Calu3 (cell line): Measurements from ENCODE around the gene MTMR6. TPM values are rescaled to one million over a fixed set of nuclear protein-coding genes. Genes with fewer than 3 reads are reported as not detected.
A peak's percentile ranks its signal among the peaks of the same experiment; 100 is the strongest.

ENCODE experiments used
- BruUV-seq: library from RNA; stranded (reverse); fragments of 400-500 nt; replicated peaks from 2 replicates; lab custom pipeline; 2021; lab: Mats Ljungman, UMichigan
- CTCF ChIA-PET: fragments of 300-600 bp; sonication (Branson Sonifier 250); formaldehyde crosslinking; loops from one replicate; lab custom pipeline; 2022; ENCODE audit warnings: antibody characterized with exemption; lab: Charles Lee
- DNase-seq: peaks from one replicate; pipeline ENCODE4 v3.0.0; 2022
- H3K27ac Mint-ChIP-seq: one replicate; pipeline ENCODE4 v1.8.0; 2022; ENCODE audit warnings: mixed read lengths; ENCODE audit not compliant: unreplicated experiment
- H3K27me3 Mint-ChIP-seq: one replicate; pipeline ENCODE4 v1.8.0; 2022; ENCODE audit warnings: mixed read lengths; ENCODE audit not compliant: unreplicated experiment
- H3K36me3 Mint-ChIP-seq: one replicate; pipeline ENCODE4 v1.8.0; 2022; ENCODE audit warnings: mild to moderate bottlenecking, moderate library complexity, mixed read lengths; ENCODE audit not compliant: insufficient read depth, unreplicated experiment
- H3K4me1 Mint-ChIP-seq: one replicate; pipeline ENCODE4 v1.8.0; 2022; ENCODE audit warnings: mild to moderate bottlenecking, low read depth, mixed read lengths; ENCODE audit not compliant: unreplicated experiment
- H3K4me3 Mint-ChIP-seq: one replicate; pipeline ENCODE4 v1.8.0; 2022; ENCODE audit warnings: mild to moderate bottlenecking, low read depth, moderate library complexity, mixed read lengths; ENCODE audit not compliant: unreplicated experiment
- H3K9me3 Mint-ChIP-seq: one replicate; pipeline ENCODE4 v1.8.0; 2022; ENCODE audit warnings: low read depth, mixed read lengths; ENCODE audit not compliant: unreplicated experiment
- intact Hi-C: fragments of 100-400 bp; cut with micrococcal nuclease; formaldehyde crosslinking; loops from one replicate; pipeline ENCODE4 v1.10.0; 2022; ENCODE audit not compliant: unreplicated experiment
- total RNA-seq: library from RNA; stranded (reverse); gene quantifications from 2 replicates; pipeline ENCODE4 v1.2.3, GENCODE V29; 2022
- TF ChIP-seq, protein P1 (sequence below): fragments of 200-600 bp; IDR thresholded peaks from one replicate; pipeline ENCODE4 v1.8.0; 2022; ENCODE audit warnings: antibody characterized with exemption; ENCODE audit not compliant: unreplicated experiment

MTMR6 gene
- total RNA-seq, 1 experiment from 2014 or later: 7.1 TPM

DNA sequence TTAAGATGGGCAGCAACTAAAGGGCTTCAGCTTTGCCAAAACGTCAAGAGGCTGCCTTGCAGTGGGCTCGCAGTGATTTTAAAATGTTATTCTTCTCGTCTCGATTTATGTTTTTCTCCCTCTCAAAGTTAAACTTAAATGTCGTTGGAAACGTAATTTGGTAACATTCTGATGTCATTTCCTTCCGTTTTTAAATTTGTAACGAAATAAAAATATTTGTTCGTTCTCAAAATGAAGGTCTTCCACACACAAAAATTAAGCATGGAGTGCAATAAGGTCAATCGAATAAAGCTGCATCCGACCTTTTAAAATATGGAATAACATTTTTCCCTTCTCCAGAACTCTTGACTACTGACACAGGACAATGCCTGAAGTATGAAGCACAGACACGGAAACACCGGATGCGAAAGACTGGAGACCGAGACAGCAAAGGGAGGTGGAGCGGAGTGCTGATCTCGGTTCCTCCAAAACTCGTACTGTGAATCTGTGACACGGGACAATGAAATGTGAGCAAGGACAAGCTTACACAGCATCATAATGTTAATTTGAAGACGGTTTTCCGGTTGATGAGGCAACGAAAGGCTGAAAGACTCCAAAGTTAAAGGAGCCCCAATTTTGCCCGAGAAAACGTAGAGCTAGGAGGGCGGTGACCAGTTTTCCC is 850 bp downstream of the MTMR6 start:
- Mint-ChIP-seq H3K4me1 (no peaks in the 10 kb centered on the region), H3K4me3 (peak overlapping the region; percentile 95), H3K9me3 (no peaks in the 10 kb centered on the region), H3K36me3 (peaks cover 14% of the 10 kb centered on the region), H3K27ac (peak overlapping the region; percentile 95), H3K27me3 (no peaks in the 10 kb centered on the region)
- CTCF ChIA-PET: no interaction called here
- no peak for DNase-seq
- TF ChIP-seq, protein P1, sequence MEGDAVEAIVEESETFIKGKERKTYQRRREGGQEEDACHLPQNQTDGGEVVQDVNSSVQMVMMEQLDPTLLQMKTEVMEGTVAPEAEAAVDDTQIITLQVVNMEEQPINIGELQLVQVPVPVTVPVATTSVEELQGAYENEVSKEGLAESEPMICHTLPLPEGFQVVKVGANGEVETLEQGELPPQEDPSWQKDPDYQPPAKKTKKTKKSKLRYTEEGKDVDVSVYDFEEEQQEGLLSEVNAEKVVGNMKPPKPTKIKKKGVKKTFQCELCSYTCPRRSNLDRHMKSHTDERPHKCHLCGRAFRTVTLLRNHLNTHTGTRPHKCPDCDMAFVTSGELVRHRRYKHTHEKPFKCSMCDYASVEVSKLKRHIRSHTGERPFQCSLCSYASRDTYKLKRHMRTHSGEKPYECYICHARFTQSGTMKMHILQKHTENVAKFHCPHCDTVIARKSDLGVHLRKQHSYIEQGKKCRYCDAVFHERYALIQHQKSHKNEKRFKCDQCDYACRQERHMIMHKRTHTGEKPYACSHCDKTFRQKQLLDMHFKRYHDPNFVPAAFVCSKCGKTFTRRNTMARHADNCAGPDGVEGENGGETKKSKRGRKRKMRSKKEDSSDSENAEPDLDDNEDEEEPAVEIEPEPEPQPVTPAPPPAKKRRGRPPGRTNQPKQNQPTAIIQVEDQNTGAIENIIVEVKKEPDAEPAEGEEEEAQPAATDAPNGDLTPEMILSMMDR: no peak
- BruUV-seq: TSS peak; percentile 61
- intact Hi-C loops: loop anchor here (5.0 kb wide), 1 partner anchor 54 kb away; no protein-coding TSS in a partner anchor

DNA sequence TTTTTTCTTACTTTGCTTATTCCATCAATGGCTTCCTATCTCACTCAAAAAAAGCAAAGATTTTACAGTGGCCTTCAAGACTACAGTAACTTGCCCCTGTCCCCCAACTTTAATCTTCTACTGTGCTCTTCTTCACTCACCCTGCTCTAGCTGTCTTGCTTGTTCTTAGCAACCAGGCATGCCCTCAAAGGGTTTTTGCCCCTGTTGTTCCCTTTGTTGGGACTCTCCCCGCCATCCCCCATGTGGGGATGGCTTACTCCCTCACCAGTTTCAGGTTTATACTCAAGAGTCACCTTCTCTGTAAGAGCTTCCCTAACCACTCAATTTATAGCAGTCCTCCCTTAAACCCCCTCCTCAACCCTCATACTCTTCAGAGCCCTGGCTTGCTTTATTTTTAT is 5.4 kb downstream of the MTMR6 start:
- TF ChIP-seq, protein P1: no peak
- Mint-ChIP-seq H3K4me1 (peaks cover 6% of the 10 kb centered on the region), H3K9me3 (no peaks in the 10 kb centered on the region), H3K4me3 (no peak overlapping the region), H3K27ac (no peak overlapping the region), H3K36me3 (peaks cover 7% of the 10 kb centered on the region), H3K27me3 (no peaks in the 10 kb centered on the region)
- intact Hi-C loops: no loop called here
- CTCF ChIA-PET: no interaction called here
- DNase-seq: no peak
- no TSS peak for BruUV-seq

DNA sequence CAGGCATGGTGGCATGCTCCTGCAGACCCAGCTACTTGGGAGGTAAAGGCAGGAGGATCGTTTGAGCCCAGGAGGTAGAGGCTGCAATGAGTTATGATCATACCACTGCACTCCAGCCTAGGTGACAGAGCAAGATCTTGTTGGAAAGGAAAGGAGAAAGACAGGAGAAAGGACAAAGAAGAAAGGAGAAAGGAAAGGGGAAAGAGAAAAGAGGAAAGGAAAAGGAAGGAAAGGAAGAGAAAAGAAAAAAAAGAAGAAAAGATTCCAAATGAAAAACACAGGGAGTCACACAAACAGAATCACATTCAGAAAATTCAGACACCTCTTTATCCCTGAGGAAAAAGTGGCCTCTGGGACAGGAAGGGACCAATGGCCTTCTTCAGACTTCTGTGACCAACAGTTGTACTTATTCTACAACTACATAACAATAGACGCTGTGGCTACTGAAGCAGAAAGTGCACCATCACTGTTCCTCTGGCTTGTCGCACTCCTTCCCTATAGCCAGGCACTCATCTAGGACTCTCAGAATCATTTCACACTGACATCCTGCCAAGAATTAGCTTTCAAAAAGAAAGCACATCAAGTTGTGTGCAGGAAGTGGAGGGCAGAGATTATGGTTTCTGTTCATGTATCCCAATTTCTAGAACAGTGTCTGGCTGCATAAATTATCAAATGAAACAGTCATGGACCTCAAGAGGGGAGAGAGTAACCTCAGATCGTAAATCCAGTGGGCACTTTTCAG is 5.9 kb downstream of the MTMR6 start:
- H3K9me3 Mint-ChIP-seq: no peaks in the 10 kb centered on the region
- H3K4me1 Mint-ChIP-seq: peaks cover 10% of the 10 kb centered on the region

GRCh38 chr13:25280396-25280795 is 6.9 kb downstream of the MTMR6 start:
- Mint-ChIP-seq H3K27ac (no peak overlapping the region), H3K27me3 (no peaks in the 10 kb centered on the region), H3K9me3 (no peaks in the 10 kb centered on the region), H3K4me3 (no peak overlapping the region), H3K4me1 (peaks cover 10% of the 10 kb centered on the region), H3K36me3 (no peaks in the 10 kb centered on the region)
- CTCF ChIA-PET: no interaction called here
- BruUV-seq: no TSS peak
- intact Hi-C loops: no loop called here
- DNase-seq: no peak
- TF ChIP-seq, protein P1: no peak

More for the DNA sequence above, 5.9 kb downstream of the MTMR6 start:
- CTCF ChIA-PET: no interaction called here
- Mint-ChIP-seq H3K36me3 (peaks cover 1% of the 10 kb centered on the region), H3K27me3 (no peaks in the 10 kb centered on the region), H3K4me3 (no peak overlapping the region), H3K27ac (no peak overlapping the region)
- no peak for DNase-seq
- intact Hi-C loops: no loop called here
- BruUV-seq: no TSS peak
- TF ChIP-seq, protein P1: no peak
